Suppressor macrophage (primary cell): ENCODE results near the gene KIAA0513.
"Not testable (repeated sequence)": the region's sequence is repeated elsewhere in the genome, so short reads cannot be mapped to it uniquely, and the experiment has no call there.

Experiments
- DNase-seq, 4 experiments: peaks; one replicate each; pipeline ENCODE4 v3.0.0-alpha.2; 2020 to 2022

KIAA0513 gene

GRCh38 chr16:85048921-85049562 lies 21.4 kb downstream of the KIAA0513 start:
- peak in 1 of 4 experiments; percentile 51 for DNase-seq

- DNase-seq = no peak
Measured at GRCh38 chr16:85049706-85050305, 22.2 kb downstream of the KIAA0513 start.

- DNase-seq = no peak
Measured at GRCh38 chr16:85051067-85051581, 23.5 kb downstream of the KIAA0513 start.

GRCh38 chr16:85051683-85052082 lies 24.1 kb downstream of the KIAA0513 start:
- DNase-seq = no peak

- DNase-seq = no peak
Measured at GRCh38 chr16:85052536-85052935, 24.9 kb downstream of the KIAA0513 start.

- not testable (repeated sequence) for DNase-seq
Measured at GRCh38 chr16:85054321-85054720, 26.7 kb downstream of the KIAA0513 start.

GRCh38 chr16:85054948-85055492 lies 27.4 kb downstream of the KIAA0513 start:
- DNase-seq = no peak

GRCh38 chr16:85055493-85056210 lies 28.1 kb downstream of the KIAA0513 start:
- DNase-seq = peak; percentile 89 to 96 (median 92)

GRCh38 chr16:85056211-85056748 lies 28.7 kb downstream of the KIAA0513 start:
- DNase-seq = peak; percentile 48 to 71 (median 64)

GRCh38 chr16:85057212-85057889 lies 29.8 kb downstream of the KIAA0513 start:
- no peak for DNase-seq

GRCh38 chr16:85057948-85058347 lies 30.4 kb downstream of the KIAA0513 start:
- no peak for DNase-seq

GRCh38 chr16:85058909-85059308 lies 31.3 kb downstream of the KIAA0513 start:
- DNase-seq = no peak

- DNase-seq = peak; percentile 92 to 97 (median 96)
Measured at GRCh38 chr16:85061566-85061965, 34.0 kb downstream of the KIAA0513 start.

- no peak for DNase-seq
Measured at GRCh38 chr16:85062323-85062722, 34.7 kb downstream of the KIAA0513 start.

GRCh38 chr16:85062845-85063244 lies 35.2 kb downstream of the KIAA0513 start:
- peak; percentile 42 to 73 (median 66) for DNase-seq

GRCh38 chr16:85064186-85064585 lies 36.6 kb downstream of the KIAA0513 start:
- no peak for DNase-seq

GRCh38 chr16:85065099-85065498 lies 37.5 kb downstream of the KIAA0513 start:
- DNase-seq = no peak

- DNase-seq = no peak
Measured at GRCh38 chr16:85066346-85066885, 38.8 kb downstream of the KIAA0513 start.

- no peak for DNase-seq
Measured at GRCh38 chr16:85067024-85067423, 39.4 kb downstream of the KIAA0513 start.

GRCh38 chr16:85067426-85067825 lies 39.8 kb downstream of the KIAA0513 start:
- DNase-seq = no peak

- DNase-seq = no peak
Measured at GRCh38 chr16:85068746-85069145, 41.2 kb downstream of the KIAA0513 start.

- no peak for DNase-seq
Measured at GRCh38 chr16:85069171-85069570, 41.6 kb downstream of the KIAA0513 start.
